HepG2 (cell line): ENCODE results near the gene CSNK2B. TPM values are rescaled to one million over a fixed set of nuclear protein-coding genes. Genes with fewer than 3 reads are reported as not detected.
A peak's percentile ranks its signal among the peaks of the same experiment; 100 is the strongest.

Source experiments
- ATAC-seq: fragments of 200-7000 bp; cut with Tn5 transposase; 3 replicates; pipeline ENCODE4 v1.9.1; 2020; ENCODE audit warnings: mild to moderate bottlenecking, moderate library complexity
- BruUV-seq: library from RNA; stranded (reverse); fragments of 400-500 nt; replicated peaks from 2 replicates; lab custom pipeline; 2021; lab: Mats Ljungman, UMichigan
- CTCF ChIA-PET: fragments of 300-600 bp; formaldehyde crosslinking; extraction: SDS; loops from one replicate; lab custom pipeline; 2021; ENCODE audit warnings: low total read pairs, inconsistent platforms, low intra/inter-chr PET ratio; lab: Yijun Ruan, JAX
- POLR2A ChIA-PET: fragments of 350-600 bp; sonication (Branson Sonifier 250); formaldehyde crosslinking; loops from one replicate; lab custom pipeline; 2020; ENCODE audit warnings: antibody characterized with exemption, inconsistent platforms; lab: Yijun Ruan, JAX
- DNase-seq: peaks from one replicate; pipeline ENCODE4 v3.0.0-alpha.2; 2015; ENCODE audit warnings: low spot score
- FAIRE-seq: peaks from 3 replicates; lab custom pipeline; 2011; peaks lifted over from hg19 to GRCh38; lab: Jason Lieb, UNC
- H2AFZ ChIP-seq: one replicate; pipeline ENCODE4 v1.6.1; 2011; ENCODE audit warnings: low read length, inconsistent platforms
- H3K27ac ChIP-seq: fragments of 300-600 bp; 3 replicates; pipeline ENCODE4 v1.8.0; 2011; ENCODE audit warnings: mixed run types, mild to moderate bottlenecking, mixed read lengths, low read length, inconsistent platforms; ENCODE audit not compliant: insufficient read depth; ENCODE audit errors: extremely low read length
- H3K27me3 ChIP-seq, 2 experiments: fragments of 200-600 bp in 1 of 2; 2 replicates in 1 of 2; 3 replicates in 1 of 2; pipeline versions ENCODE4 v1.6.0 to v1.8.0; 2011; ENCODE audit warnings: low read length in 2 of 2, mild to moderate bottlenecking in 2 of 2, moderate library complexity in 2 of 2, inconsistent platforms in 1 of 2; ENCODE audit not compliant: insufficient read depth in 2 of 2, control insufficient read depth in 1 of 2
- H3K36me3 ChIP-seq, 2 experiments: fragments of 200-600 bp in 1 of 2; replicated peaks in 1 of 2; 2 replicates in 1 of 2; 3 replicates in 1 of 2; pipeline versions ENCODE4 v1.5.1 to v1.8.0; 2011; ENCODE audit warnings: low read length in 2 of 2, inconsistent platforms in 1 of 2; ENCODE audit not compliant: insufficient read depth in 2 of 2, control insufficient read depth in 1 of 2
- H3K4me1 ChIP-seq: 2 replicates; pipeline ENCODE4 v1.5.1; 2012; ENCODE audit warnings: low read length, inconsistent platforms; ENCODE audit not compliant: insufficient read depth
- H3K4me2 ChIP-seq: 2 replicates; pipeline ENCODE4 v1.6.0; 2011; ENCODE audit warnings: low read depth, low read length, inconsistent platforms
- H3K4me3 ChIP-seq, 3 experiments: fragments of 200-600 bp in 1 of 3; sonication (generic), shearing (Covaris generic) in 1 of 3; replicated peaks in 1 of 3; 2 replicates each; pipeline ENCODE4 v1.5.1; 2011 to 2016; ENCODE audit warnings: low read length in 3 of 3, inconsistent platforms in 2 of 3, low read depth in 2 of 3, mild to moderate bottlenecking in 2 of 3, control low read depth in 1 of 3, mixed read lengths in 1 of 3; ENCODE audit not compliant: insufficient read depth in 1 of 3
- H3K79me2 ChIP-seq: one replicate; pipeline ENCODE4 v1.6.1; 2011; ENCODE audit warnings: low read length, inconsistent platforms; ENCODE audit not compliant: insufficient read depth
- H3K9ac ChIP-seq: 2 replicates; pipeline ENCODE4 v1.6.0; 2011; ENCODE audit warnings: mild to moderate bottlenecking, low read depth, low read length, inconsistent platforms; ENCODE audit not compliant: insufficient read depth
- H3K9me3 ChIP-seq: 2 replicates; pipeline ENCODE4 v1.5.1; 2012; ENCODE audit warnings: mild to moderate bottlenecking, low read length
- H4K20me1 ChIP-seq: 2 replicates; pipeline ENCODE4 v1.6.0; 2011; ENCODE audit warnings: inconsistent platforms, mild to moderate bottlenecking, low read length, moderate library complexity; ENCODE audit not compliant: insufficient read depth
- ATM ChIP-seq: fragments of 450-650 bp; IDR thresholded peaks from 2 replicates; pipeline ENCODE4 v1.7.1; 2017; ENCODE audit warnings: mild to moderate bottlenecking, borderline replicate concordance
- CCAR2 ChIP-seq: fragments of 200-400 bp; formaldehyde crosslinking; optimal IDR thresholded peaks from 2 replicates; pipeline ENCODE3; 2018; ENCODE audit warnings: low read depth, mild to moderate bottlenecking, low read length, moderate library complexity
- CENPT ChIP-seq: sonication (generic); formaldehyde crosslinking; IDR thresholded peaks from 2 replicates; pipeline ENCODE4 v1.8.0; 2022; ENCODE audit warnings: low read depth, mild to moderate bottlenecking, moderate library complexity, missing genetic modification reagents
- HIVEP1 ChIP-seq: sonication (generic); formaldehyde crosslinking; IDR thresholded peaks from 2 replicates; pipeline ENCODE4 v1.4.0; 2020; ENCODE audit warnings: mild to moderate bottlenecking, missing genetic modification reagents
- KDM3A ChIP-seq: IDR thresholded peaks from 2 replicates; pipeline ENCODE4 v1.6.1; 2018; ENCODE audit warnings: low read depth, missing compliant biosample characterization
- MEIS2 ChIP-seq: sonication (generic); formaldehyde crosslinking; IDR thresholded peaks from 2 replicates; pipeline ENCODE4 v1.9.0; 2021; ENCODE audit warnings: mild to moderate bottlenecking, missing genetic modification reagents
- NFIC ChIP-seq: IDR thresholded peaks from 2 replicates; pipeline ENCODE4 v1.6.1; 2012; ENCODE audit warnings: mild to moderate bottlenecking, low read length, inconsistent platforms
- RBM22 ChIP-seq: fragments of 200-400 bp; formaldehyde crosslinking; optimal IDR thresholded peaks from 2 replicates; pipeline ENCODE3; 2017; ENCODE audit warnings: mild to moderate bottlenecking, low read length, moderate library complexity
- YEATS4 ChIP-seq: sonication (generic); formaldehyde crosslinking; IDR thresholded peaks from 2 replicates; pipeline ENCODE4 v1.4.0; 2020; ENCODE audit warnings: missing genetic modification reagents, borderline replicate concordance
- ZNF234 ChIP-seq: sonication (generic); formaldehyde crosslinking; conservative IDR thresholded peaks from 2 replicates; pipeline ENCODE4 v1.5.1; 2020; ENCODE audit warnings: mild to moderate bottlenecking, missing genetic modification reagents
- ZNF251 ChIP-seq: sonication (generic); formaldehyde crosslinking; IDR thresholded peaks from 2 replicates; pipeline ENCODE4 v1.9.0; 2021; ENCODE audit warnings: mild to moderate bottlenecking, missing genetic modification reagents
- ZNF501 ChIP-seq: sonication (generic); formaldehyde crosslinking; IDR thresholded peaks from 2 replicates; pipeline ENCODE4 v1.5.1; 2020; ENCODE audit warnings: mild to moderate bottlenecking, moderate library complexity, missing genetic modification reagents
- ZNF782 ChIP-seq: sonication (generic); formaldehyde crosslinking; IDR thresholded peaks from 2 replicates; pipeline ENCODE4 v1.4.0; 2020; ENCODE audit warnings: missing genetic modification reagents, mild to moderate bottlenecking, borderline replicate concordance
- WGBS: methylation state at CpG from one replicate; pipeline ENCODE4 v1.1.6; 2017; ENCODE audit warnings: low lambda C conversion rate; 5-methylcytosine and 5-hydroxymethylcytosine counted together
- in situ Hi-C: cut with HindIII; loops from 2 replicates; pipeline ENCODE4 v1.10.0; 2017; ENCODE audit warnings: low pct_unique_long_range_greater_than_20kb; ENCODE audit not compliant: extremely low pct_ligation_motif_present
- intact Hi-C: fragments of 100-400 bp; cut with micrococcal nuclease; formaldehyde crosslinking; loops from one replicate; pipeline ENCODE4 v1.10.0; 2022; ENCODE audit not compliant: unreplicated experiment
- polyA plus RNA-seq, 8 experiments: library from polyadenylated mRNA; depleted of rRNA in 3 of 8; stranded (reverse) in 7 of 8; unstranded in 1 of 8; fragments of >200 nt; fragmentation: Illumina TruSeq in 4 of 8; extraction: Trizol in 4 of 8; gene quantifications; 2 replicates each; pipeline versions ENCODE4 v1.2.1 to v1.2.3, GENCODE V29; 2011 to 2016; ENCODE audit warnings: low read depth in 4 of 8, missing spikeins in 1 of 8, mixed read lengths in 1 of 8; ENCODE audit not compliant: insufficient read depth in 1 of 8
- total RNA-seq, 5 experiments: library from RNA; depleted of rRNA; stranded (reverse); fragments of >200 nt; fragmentation: Illumina TruSeq; extraction: Trizol; gene quantifications; 2 replicates each; pipeline ENCODE4 v1.2.3, GENCODE V29; 2016; ENCODE audit warnings: low read depth in 1 of 5
- TF ChIP-seq, protein P1 (sequence below): sonication (generic); formaldehyde crosslinking; IDR thresholded peaks from 2 replicates; pipeline ENCODE4 v1.9.0; 2021; ENCODE audit warnings: missing genetic modification reagents, borderline replicate concordance
- TF ChIP-seq, protein P2 (sequence below): sonication (generic); formaldehyde crosslinking; IDR thresholded peaks from 2 replicates; pipeline ENCODE4 v1.4.0; 2020; ENCODE audit warnings: mild to moderate bottlenecking, missing genetic modification reagents
- TF ChIP-seq, protein P3 (sequence below): sonication (generic); formaldehyde crosslinking; IDR thresholded peaks from 2 replicates; pipeline ENCODE4 v1.9.0; 2022; ENCODE audit warnings: missing genetic modification reagents, mild to moderate bottlenecking, borderline replicate concordance
- TF ChIP-seq, protein P4 (sequence below): sonication (generic); formaldehyde crosslinking; IDR thresholded peaks from 2 replicates; pipeline ENCODE4 v1.4.0; 2020; ENCODE audit warnings: missing genetic modification reagents

The CSNK2B gene
- total and polyA plus RNA-seq, 2 of the 13 experiments (the other 11 are each of a cell fraction or from before 2014, with no cell fraction given): 111 to 296 TPM

DNA sequence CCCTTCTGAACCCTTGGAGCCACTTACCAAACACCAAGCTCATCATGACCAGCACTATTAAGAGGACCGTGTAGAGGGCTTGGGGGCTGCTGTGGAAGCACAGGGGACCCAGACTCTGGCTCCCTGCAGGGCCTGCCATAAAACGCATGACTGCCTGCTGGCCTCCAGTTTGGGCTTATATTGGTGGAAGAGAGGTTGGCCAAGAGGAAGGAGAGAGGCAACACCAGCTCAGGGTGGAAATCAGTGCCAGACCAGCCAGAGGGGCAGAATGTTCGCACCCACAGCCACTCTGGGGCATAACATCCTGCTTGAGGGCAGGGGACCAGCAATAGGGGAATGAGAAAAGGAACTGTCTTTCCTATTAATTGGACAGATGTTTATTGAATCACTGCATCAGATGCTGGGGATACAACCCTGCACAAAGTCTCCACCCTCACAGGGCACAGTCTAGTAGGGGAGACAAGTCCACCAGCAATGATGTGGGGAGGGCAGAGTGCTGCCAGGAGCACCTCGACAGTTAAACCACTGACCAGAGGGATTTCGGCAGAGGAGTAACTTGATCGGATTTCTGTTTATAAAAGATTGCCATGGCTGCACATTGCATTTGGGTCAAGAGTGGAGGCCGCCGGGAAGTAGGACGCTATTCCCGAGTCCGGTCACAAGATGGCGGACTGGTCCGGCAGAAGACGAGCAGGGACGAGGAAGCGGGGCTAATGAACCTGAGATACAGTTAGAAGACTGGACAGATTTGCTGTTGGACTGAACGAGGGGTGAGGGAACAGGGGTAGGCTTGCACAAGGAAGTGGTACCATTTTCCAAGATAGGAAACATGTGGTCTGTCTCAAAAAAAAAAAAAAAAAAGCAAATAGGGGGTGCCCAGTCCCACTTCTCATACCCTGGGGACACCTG lies 14.6 kb downstream of the CSNK2B start, which contains the start of gene LY6G5C (continued):
- TF ChIP-seq, protein P1, sequence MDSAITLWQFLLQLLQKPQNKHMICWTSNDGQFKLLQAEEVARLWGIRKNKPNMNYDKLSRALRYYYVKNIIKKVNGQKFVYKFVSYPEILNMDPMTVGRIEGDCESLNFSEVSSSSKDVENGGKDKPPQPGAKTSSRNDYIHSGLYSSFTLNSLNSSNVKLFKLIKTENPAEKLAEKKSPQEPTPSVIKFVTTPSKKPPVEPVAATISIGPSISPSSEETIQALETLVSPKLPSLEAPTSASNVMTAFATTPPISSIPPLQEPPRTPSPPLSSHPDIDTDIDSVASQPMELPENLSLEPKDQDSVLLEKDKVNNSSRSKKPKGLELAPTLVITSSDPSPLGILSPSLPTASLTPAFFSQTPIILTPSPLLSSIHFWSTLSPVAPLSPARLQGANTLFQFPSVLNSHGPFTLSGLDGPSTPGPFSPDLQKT (CRISPR knock-in tag): no peak
- TF ChIP-seq CENPT (CRISPR knock-in tag) (no peak), ZNF234 (CRISPR knock-in tag) (no peak), NFIC (no peak), RBM22 (no peak), ZNF501 (CRISPR knock-in tag) (peak; percentile 75; the same call in 1 of the 2 replicates), HIVEP1 (no peak), YEATS4 (CRISPR knock-in tag) (no peak)

DNA sequence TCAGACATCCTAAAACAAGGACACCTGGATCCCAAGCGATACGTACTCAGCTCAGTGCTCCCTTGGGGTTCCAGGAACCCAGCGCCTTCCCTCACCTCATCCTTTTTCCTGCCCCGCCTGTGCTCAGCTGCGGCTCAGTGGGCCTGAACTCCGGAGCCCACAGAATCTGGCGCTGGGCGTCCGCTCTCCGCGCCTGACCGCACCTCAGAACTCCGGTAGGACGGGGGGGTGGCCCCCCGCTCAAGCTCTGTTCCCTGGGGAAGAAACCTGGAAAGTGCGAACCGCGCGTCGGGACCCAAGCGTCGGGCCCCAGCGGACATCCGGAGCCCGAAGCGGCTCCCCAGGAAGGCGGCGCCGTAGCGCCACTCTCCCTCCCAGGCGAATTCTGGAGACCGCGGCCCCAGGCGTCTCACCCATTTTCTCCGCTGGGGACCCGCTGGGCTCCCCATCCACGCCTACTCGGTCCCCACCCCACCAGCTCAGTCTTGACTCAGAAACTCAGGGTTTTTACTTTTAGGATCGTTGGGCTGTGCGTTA lies 15.3 kb downstream of the CSNK2B start:
- in situ Hi-C loops (loop anchor here (5.0 kb wide), 1 partner anchor 86 kb away; no protein-coding TSS in a partner anchor), intact Hi-C loops (loop anchor here (2.0 to 5.0 kb wide), 3 partner anchors 22 to 142 kb away; partner anchors contain the start of genes ABHD16A and LY6G6D)
- no peak overlapping the region for H3K4me3 ChIP-seq
- FAIRE-seq (no peak), ATAC-seq (peak; percentile 4), DNase-seq (no peak)
- no peaks in the 10 kb centered on the region for H4K20me1 ChIP-seq
- 96% methylated on average over 40 of the region's 40 CpGs for WGBS
- H3K27ac ChIP-seq: no peak overlapping the region
- ChIA-PET CTCF (interaction anchor here (0.7 to 3.9 kb wide), 8 partner anchors 9 to 436 kb away, joined by 3 to 30 read pairs (median 3); partner anchors contain the start of gene DDAH2), POLR2A (interaction anchor here (0.6 to 1.9 kb wide), 4 partner anchors 10 to 168 kb away, joined by 4 to 5 read pairs (median 4); partner anchors contain the start of genes ABHD16A and HSPA1B)
- peaks cover 26% of the 10 kb centered on the region for H3K4me1 ChIP-seq
- BruUV-seq: no TSS peak
- H3K9ac ChIP-seq: no peak overlapping the region
- H3K79me2 ChIP-seq: no peaks in the 10 kb centered on the region
- no peaks in the 10 kb centered on the region for H3K9me3 ChIP-seq
- H3K36me3 ChIP-seq: peaks cover under 1% of the 10 kb centered on the region in 2 experiments; a peak in 2 of 5 replicates
- no peak overlapping the region for H2AFZ ChIP-seq
- H3K4me2 ChIP-seq: peak overlapping the region; percentile 63; the same call in 1 of the 2 replicates
- H3K27me3 ChIP-seq: no peaks in the 10 kb centered on the region
- TF ChIP-seq, protein P2, sequence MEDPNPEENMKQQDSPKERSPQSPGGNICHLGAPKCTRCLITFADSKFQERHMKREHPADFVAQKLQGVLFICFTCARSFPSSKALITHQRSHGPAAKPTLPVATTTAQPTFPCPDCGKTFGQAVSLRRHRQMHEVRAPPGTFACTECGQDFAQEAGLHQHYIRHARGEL: 0 out of 2 replicates have a peak, but pooled peaks have one; percentile 6
- no peak for TF ChIP-seq ZNF251 (CRISPR knock-in tag)
- TF ChIP-seq, protein P3, sequence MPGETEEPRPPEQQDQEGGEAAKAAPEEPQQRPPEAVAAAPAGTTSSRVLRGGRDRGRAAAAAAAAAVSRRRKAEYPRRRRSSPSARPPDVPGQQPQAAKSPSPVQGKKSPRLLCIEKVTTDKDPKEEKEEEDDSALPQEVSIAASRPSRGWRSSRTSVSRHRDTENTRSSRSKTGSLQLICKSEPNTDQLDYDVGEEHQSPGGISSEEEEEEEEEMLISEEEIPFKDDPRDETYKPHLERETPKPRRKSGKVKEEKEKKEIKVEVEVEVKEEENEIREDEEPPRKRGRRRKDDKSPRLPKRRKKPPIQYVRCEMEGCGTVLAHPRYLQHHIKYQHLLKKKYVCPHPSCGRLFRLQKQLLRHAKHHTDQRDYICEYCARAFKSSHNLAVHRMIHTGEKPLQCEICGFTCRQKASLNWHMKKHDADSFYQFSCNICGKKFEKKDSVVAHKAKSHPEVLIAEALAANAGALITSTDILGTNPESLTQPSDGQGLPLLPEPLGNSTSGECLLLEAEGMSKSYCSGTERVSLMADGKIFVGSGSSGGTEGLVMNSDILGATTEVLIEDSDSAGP (CRISPR knock-in tag): 0 out of 2 replicates have a peak, but pooled peaks have one; percentile 7
- TF ChIP-seq KDM3A (CRISPR knock-in tag): 0 out of 2 replicates have a peak, but pooled peaks have one; percentile 3
- TF ChIP-seq CCAR2: no peak
- peak; percentile 16; the same call in 1 of the 2 replicates for TF ChIP-seq ZNF782 (CRISPR knock-in tag)
- no peak for TF ChIP-seq ATM
- TF ChIP-seq MEIS2 (CRISPR knock-in tag): no peak
- TF ChIP-seq, protein P4, sequence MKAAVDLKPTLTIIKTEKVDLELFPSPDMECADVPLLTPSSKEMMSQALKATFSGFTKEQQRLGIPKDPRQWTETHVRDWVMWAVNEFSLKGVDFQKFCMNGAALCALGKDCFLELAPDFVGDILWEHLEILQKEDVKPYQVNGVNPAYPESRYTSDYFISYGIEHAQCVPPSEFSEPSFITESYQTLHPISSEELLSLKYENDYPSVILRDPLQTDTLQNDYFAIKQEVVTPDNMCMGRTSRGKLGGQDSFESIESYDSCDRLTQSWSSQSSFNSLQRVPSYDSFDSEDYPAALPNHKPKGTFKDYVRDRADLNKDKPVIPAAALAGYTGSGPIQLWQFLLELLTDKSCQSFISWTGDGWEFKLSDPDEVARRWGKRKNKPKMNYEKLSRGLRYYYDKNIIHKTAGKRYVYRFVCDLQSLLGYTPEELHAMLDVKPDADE (CRISPR knock-in tag): no peak
